Liver (tissue), 9 donors: ENCODE measurements around the gene LRIT1. TPM values are rescaled to one million over a fixed set of nuclear protein-coding genes. Genes with fewer than 3 reads are reported as not detected.

ENCODE experiments used
- DNase-seq: peaks from one replicate; pipeline ENCODE4 v3.0.0-alpha.2; 2017; ENCODE audit warnings: low spot score
- H3K27ac ChIP-seq, 2 donors: one replicate each; pipeline ENCODE4 v1.7.0; 2013; ENCODE audit warnings: inconsistent platforms in 2 of 2, low read length in 2 of 2, control low read depth in 1 of 2, low read depth in 1 of 2, mild to moderate bottlenecking in 1 of 2
- H3K27me3 ChIP-seq, 4 donors: one replicate each; pipeline versions ENCODE4 v1.6.1 to v1.7.0; 2013; ENCODE audit warnings: low read length in 3 of 4, inconsistent platforms in 1 of 4, mild to moderate bottlenecking in 1 of 4, moderate library complexity in 1 of 4; ENCODE audit not compliant: control insufficient read depth in 4 of 4, insufficient read depth in 4 of 4
- H3K36me3 ChIP-seq, 4 donors: one replicate each; pipeline versions ENCODE4 v1.6.1 to v1.7.0; 2013; ENCODE audit warnings: low read length in 3 of 4, mild to moderate bottlenecking in 3 of 4, low read depth in 1 of 4, moderate library complexity in 1 of 4; ENCODE audit not compliant: control insufficient read depth in 4 of 4, insufficient read depth in 3 of 4
- H3K4me1 ChIP-seq, 4 donors: one replicate each; pipeline versions ENCODE4 v1.6.1 to v1.7.0; 2013; ENCODE audit warnings: low read length in 3 of 4, mild to moderate bottlenecking in 3 of 4, moderate library complexity in 1 of 4; ENCODE audit not compliant: control insufficient read depth in 4 of 4, insufficient read depth in 4 of 4
- H3K4me3 ChIP-seq, 3 donors: one replicate each; pipeline versions ENCODE4 v1.6.1 to v1.7.0; 2013; ENCODE audit warnings: low read length in 3 of 3, control low read depth in 1 of 3, low read depth in 1 of 3, mild to moderate bottlenecking in 1 of 3
- H3K9ac ChIP-seq, 2 donors: one replicate each; pipeline ENCODE4 v1.7.0; 2013; ENCODE audit warnings: low read length in 2 of 2, mild to moderate bottlenecking in 2 of 2, moderate library complexity in 2 of 2, control low read depth in 1 of 2, low read depth in 1 of 2
- H3K9me3 ChIP-seq, 4 donors: one replicate each; pipeline versions ENCODE4 v1.6.1 to v1.7.0; 2013; ENCODE audit warnings: low read length in 3 of 4; ENCODE audit not compliant: control insufficient read depth in 4 of 4
- ATF3 ChIP-seq: IDR thresholded peaks from 2 replicates; pipeline ENCODE4 v1.6.1; 2016; ENCODE audit warnings: antibody characterized with exemption
- EGR1 ChIP-seq, 2 donors: IDR thresholded peaks; 2 replicates each; pipeline ENCODE4 v1.6.1; 2016 to 2018; ENCODE audit warnings: antibody characterized with exemption in 2 of 2, low read depth in 2 of 2
- FOXA1 ChIP-seq: IDR thresholded peaks from 2 replicates; pipeline ENCODE4 v1.6.1; 2016; ENCODE audit warnings: antibody characterized with exemption
- FOXA2 ChIP-seq: IDR thresholded peaks from 2 replicates; pipeline ENCODE4 v1.6.1; 2016; ENCODE audit warnings: antibody characterized with exemption
- GABPA ChIP-seq, 2 donors: IDR thresholded peaks in 1 of 2; conservative IDR thresholded peaks in 1 of 2; 2 replicates each; pipeline ENCODE4 v1.6.1; 2016; ENCODE audit warnings: antibody characterized with exemption in 2 of 2, mild to moderate bottlenecking in 1 of 2, moderate library complexity in 1 of 2
- HNF4A ChIP-seq, 2 donors: conservative IDR thresholded peaks; 2 replicates each; pipeline ENCODE4 v1.6.1; 2016; ENCODE audit warnings: antibody characterized with exemption in 2 of 2, mild to moderate bottlenecking in 2 of 2
- HNF4G ChIP-seq: IDR thresholded peaks from 2 replicates; pipeline ENCODE4 v1.6.1; 2016; ENCODE audit warnings: antibody characterized with exemption
- JUND ChIP-seq, 2 donors: IDR thresholded peaks; 2 replicates each; pipeline ENCODE4 v1.6.1; 2016; ENCODE audit warnings: antibody characterized with exemption in 2 of 2
- NR2F2 ChIP-seq: IDR thresholded peaks from 2 replicates; pipeline ENCODE4 v1.6.1; 2016; ENCODE audit warnings: antibody characterized with exemption
- RAD21 ChIP-seq, 2 donors: IDR thresholded peaks; 2 replicates each; pipeline ENCODE4 v1.6.1; 2016; ENCODE audit warnings: antibody characterized with exemption in 2 of 2, mild to moderate bottlenecking in 2 of 2
- RXRA ChIP-seq, 2 donors: IDR thresholded peaks; 2 replicates each; pipeline ENCODE4 v1.6.1; 2017 to 2018; ENCODE audit warnings: antibody characterized with exemption in 2 of 2, mild to moderate bottlenecking in 1 of 2
- SP1 ChIP-seq: IDR thresholded peaks from 2 replicates; pipeline ENCODE4 v1.6.1; 2018; ENCODE audit warnings: antibody characterized with exemption, mild to moderate bottlenecking
- TAF1 ChIP-seq: conservative IDR thresholded peaks from 2 replicates; pipeline ENCODE4 v1.6.1; 2016; ENCODE audit warnings: antibody characterized with exemption, mild to moderate bottlenecking
- YY1 ChIP-seq: IDR thresholded peaks from 2 replicates; pipeline ENCODE4 v1.6.1; 2016; ENCODE audit warnings: antibody characterized with exemption, mild to moderate bottlenecking
- WGBS: extraction: QIAGEN DNeasy Blood & Tissue Kit; methylation state at CpG from one replicate; pipeline ENCODE4 v1.1.7; 2013; 5-methylcytosine and 5-hydroxymethylcytosine counted together
- polyA plus RNA-seq, 2 donors: library from polyadenylated mRNA; stranded (reverse) in 1 of 2; unstranded in 1 of 2; fragments of 200-250 nt in 1 of 2; fragments of >200 nt in 1 of 2; fragmentation: Nextera tagmentation in 1 of 2; extraction: Ambion mirVana in 1 of 2; gene quantifications; one replicate each; pipeline versions ENCODE4 v1.2.1 to v1.2.3, GENCODE V29; 2013 to 2015
- total RNA-seq, 2 donors: library from RNA; depleted of rRNA; stranded (reverse); fragments of >200 nt; gene quantifications; one replicate each; pipeline ENCODE4 v1.2.3, GENCODE V29; 2014
- TF ChIP-seq, protein P1 (sequence below): IDR thresholded peaks from 2 replicates; pipeline ENCODE4 v1.6.1; 2016; ENCODE audit warnings: antibody characterized with exemption, mild to moderate bottlenecking
- TF ChIP-seq, protein P2 (sequence below): fragments of 150-350 bp; IDR thresholded peaks from 2 replicates; pipeline ENCODE4 v1.5.1; 2017; ENCODE audit warnings: improper control_type of control experiment, low read depth, low read length; ENCODE audit not compliant: missing input control
- TF ChIP-seq, protein P3 (sequence below): IDR thresholded peaks from 2 replicates; pipeline ENCODE4 v1.6.1; 2016; ENCODE audit warnings: antibody characterized with exemption
- TF ChIP-seq, protein P4 (sequence below): IDR thresholded peaks from 2 replicates; pipeline ENCODE4 v1.6.1; 2016; ENCODE audit warnings: antibody characterized with exemption
- donor health status: healthy.
- donor health status: healthy.
- donor health status: healthy.
- donor health status: healthy.
- donor health status: healthy.

The LRIT1 gene
- total and polyA plus RNA-seq, 4 donors = not detected

DNA sequence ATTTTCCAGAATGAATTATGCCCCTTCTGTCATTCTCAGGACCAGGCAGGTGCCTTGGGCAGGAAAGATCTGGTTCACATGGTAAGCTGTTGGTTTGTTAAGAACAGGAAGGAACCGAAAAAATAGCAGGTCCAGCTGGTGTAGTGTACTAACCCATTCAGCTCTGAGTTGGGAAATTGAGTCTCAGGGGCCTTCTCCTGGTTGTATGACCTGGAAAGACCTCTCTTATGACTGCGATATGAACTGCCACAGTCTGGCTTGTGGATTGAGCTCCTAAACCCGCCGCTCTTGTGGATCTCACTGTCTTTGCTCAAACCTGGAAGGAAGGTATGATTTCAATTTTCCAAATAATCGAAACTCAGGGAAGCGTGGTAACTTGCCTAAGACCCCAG is 4.5 kb downstream of the LRIT1 start:
- Histone ChIP-seq H3K4me3 (no peak overlapping the region), H3K27ac (no peak overlapping the region), H3K9ac (no peak overlapping the region), H3K27me3 (peaks cover 0 to 7% (median 3%) of the 10 kb centered on the region in 4 donors), H3K4me1 (no peaks in the 10 kb centered on the region), H3K9me3 (peaks cover 0 to 3% (median under 1%) of the 10 kb centered on the region in 4 donors), H3K36me3 (no peaks in the 10 kb centered on the region)
- no peak for TF ChIP-seq RXRA (IDR thresholded peaks at IDR 0.05)
- no peak for TF ChIP-seq RAD21 (IDR thresholded peaks at IDR 0.05)
- no peak for TF ChIP-seq SP1
- TF ChIP-seq NR2F2 = no peak
- TF ChIP-seq TAF1 = no peak
- TF ChIP-seq YY1 = no peak
- TF ChIP-seq, protein P1, sequence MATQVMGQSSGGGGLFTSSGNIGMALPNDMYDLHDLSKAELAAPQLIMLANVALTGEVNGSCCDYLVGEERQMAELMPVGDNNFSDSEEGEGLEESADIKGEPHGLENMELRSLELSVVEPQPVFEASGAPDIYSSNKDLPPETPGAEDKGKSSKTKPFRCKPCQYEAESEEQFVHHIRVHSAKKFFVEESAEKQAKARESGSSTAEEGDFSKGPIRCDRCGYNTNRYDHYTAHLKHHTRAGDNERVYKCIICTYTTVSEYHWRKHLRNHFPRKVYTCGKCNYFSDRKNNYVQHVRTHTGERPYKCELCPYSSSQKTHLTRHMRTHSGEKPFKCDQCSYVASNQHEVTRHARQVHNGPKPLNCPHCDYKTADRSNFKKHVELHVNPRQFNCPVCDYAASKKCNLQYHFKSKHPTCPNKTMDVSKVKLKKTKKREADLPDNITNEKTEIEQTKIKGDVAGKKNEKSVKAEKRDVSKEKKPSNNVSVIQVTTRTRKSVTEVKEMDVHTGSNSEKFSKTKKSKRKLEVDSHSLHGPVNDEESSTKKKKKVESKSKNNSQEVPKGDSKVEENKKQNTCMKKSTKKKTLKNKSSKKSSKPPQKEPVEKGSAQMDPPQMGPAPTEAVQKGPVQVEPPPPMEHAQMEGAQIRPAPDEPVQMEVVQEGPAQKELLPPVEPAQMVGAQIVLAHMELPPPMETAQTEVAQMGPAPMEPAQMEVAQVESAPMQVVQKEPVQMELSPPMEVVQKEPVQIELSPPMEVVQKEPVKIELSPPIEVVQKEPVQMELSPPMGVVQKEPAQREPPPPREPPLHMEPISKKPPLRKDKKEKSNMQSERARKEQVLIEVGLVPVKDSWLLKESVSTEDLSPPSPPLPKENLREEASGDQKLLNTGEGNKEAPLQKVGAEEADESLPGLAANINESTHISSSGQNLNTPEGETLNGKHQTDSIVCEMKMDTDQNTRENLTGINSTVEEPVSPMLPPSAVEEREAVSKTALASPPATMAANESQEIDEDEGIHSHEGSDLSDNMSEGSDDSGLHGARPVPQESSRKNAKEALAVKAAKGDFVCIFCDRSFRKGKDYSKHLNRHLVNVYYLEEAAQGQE = no peak
- no peak for TF ChIP-seq EGR1 (IDR thresholded peaks at IDR 0.05; ENCODE audit: low read depth in 2 of 2)
- TF ChIP-seq GABPA (IDR thresholded peaks at IDR 0.05 in 1 of 2, conservative IDR thresholded peaks at IDR 0.05 in 1 of 2) = no peak
- TF ChIP-seq, protein P2, sequence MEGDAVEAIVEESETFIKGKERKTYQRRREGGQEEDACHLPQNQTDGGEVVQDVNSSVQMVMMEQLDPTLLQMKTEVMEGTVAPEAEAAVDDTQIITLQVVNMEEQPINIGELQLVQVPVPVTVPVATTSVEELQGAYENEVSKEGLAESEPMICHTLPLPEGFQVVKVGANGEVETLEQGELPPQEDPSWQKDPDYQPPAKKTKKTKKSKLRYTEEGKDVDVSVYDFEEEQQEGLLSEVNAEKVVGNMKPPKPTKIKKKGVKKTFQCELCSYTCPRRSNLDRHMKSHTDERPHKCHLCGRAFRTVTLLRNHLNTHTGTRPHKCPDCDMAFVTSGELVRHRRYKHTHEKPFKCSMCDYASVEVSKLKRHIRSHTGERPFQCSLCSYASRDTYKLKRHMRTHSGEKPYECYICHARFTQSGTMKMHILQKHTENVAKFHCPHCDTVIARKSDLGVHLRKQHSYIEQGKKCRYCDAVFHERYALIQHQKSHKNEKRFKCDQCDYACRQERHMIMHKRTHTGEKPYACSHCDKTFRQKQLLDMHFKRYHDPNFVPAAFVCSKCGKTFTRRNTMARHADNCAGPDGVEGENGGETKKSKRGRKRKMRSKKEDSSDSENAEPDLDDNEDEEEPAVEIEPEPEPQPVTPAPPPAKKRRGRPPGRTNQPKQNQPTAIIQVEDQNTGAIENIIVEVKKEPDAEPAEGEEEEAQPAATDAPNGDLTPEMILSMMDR = no peak
- no peak for TF ChIP-seq FOXA1
- no peak for TF ChIP-seq FOXA2
- no peak for TF ChIP-seq JUND (IDR thresholded peaks at IDR 0.05)
- TF ChIP-seq, protein P3, sequence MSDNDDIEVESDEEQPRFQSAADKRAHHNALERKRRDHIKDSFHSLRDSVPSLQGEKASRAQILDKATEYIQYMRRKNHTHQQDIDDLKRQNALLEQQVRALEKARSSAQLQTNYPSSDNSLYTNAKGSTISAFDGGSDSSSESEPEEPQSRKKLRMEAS = no peak
- TF ChIP-seq, protein P4, sequence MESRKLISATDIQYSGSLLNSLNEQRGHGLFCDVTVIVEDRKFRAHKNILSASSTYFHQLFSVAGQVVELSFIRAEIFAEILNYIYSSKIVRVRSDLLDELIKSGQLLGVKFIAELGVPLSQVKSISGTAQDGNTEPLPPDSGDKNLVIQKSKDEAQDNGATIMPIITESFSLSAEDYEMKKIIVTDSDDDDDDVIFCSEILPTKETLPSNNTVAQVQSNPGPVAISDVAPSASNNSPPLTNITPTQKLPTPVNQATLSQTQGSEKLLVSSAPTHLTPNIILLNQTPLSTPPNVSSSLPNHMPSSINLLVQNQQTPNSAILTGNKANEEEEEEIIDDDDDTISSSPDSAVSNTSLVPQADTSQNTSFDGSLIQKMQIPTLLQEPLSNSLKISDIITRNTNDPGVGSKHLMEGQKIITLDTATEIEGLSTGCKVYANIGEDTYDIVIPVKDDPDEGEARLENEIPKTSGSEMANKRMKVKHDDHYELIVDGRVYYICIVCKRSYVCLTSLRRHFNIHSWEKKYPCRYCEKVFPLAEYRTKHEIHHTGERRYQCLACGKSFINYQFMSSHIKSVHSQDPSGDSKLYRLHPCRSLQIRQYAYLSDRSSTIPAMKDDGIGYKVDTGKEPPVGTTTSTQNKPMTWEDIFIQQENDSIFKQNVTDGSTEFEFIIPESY = no peak
- TF ChIP-seq HNF4G = no peak
- no peak for TF ChIP-seq HNF4A (conservative IDR thresholded peaks at IDR 0.05)
- no peak for TF ChIP-seq ATF3
- WGBS = 81% methylated on average over 6 of the region's 6 CpGs
- no peak for DNase-seq
